Measurements from ENCODE around the gene RAB4B.
"Not testable (repeated sequence)": the region's sequence is repeated elsewhere in the genome, so short reads cannot be mapped to it uniquely, and the experiment has no call there.

The RAB4B gene

GRCh38 chr19:40777937-40778705 is at the start of gene RAB4B:
Gene RAB4B (plus strand): TSS chr19:40778247. CDS start chr19:40778376, 129 bp downstream.
- DNase-seq (ENCODE audit: low read depth), result peak; percentile 100

- not testable (repeated sequence) for DNase-seq (ENCODE audit: low read depth)
Measured at GRCh38 chr19:40730065-40730464, 48.0 kb upstream of the RAB4B start.

GRCh38 chr19:40732304-40732703 is 45.7 kb upstream of the RAB4B start:
- not testable (repeated sequence) for DNase-seq (ENCODE audit: low read depth)

GRCh38 chr19:40733149-40733548 is 44.9 kb upstream of the RAB4B start:
- DNase-seq (ENCODE audit: low read depth), result no peak

GRCh38 chr19:40735013-40735771 is 42.9 kb upstream of the RAB4B start:
- no peak for DNase-seq (ENCODE audit: low read depth)

- no peak for DNase-seq (ENCODE audit: low read depth)
Measured at GRCh38 chr19:40736661-40737060, 41.4 kb upstream of the RAB4B start.

GRCh38 chr19:40737102-40737644 is 40.9 kb upstream of the RAB4B start:
- no peak for DNase-seq (ENCODE audit: low read depth)

- no peak for DNase-seq (ENCODE audit: low read depth)
Measured at GRCh38 chr19:40739030-40739839, 38.8 kb upstream of the RAB4B start.

- DNase-seq (ENCODE audit: low read depth), result no peak
Measured at GRCh38 chr19:40739871-40740703, 38.0 kb upstream of the RAB4B start.

GRCh38 chr19:40740747-40741146 is 37.3 kb upstream of the RAB4B start:
- no peak for DNase-seq (ENCODE audit: low read depth)

- no peak for DNase-seq (ENCODE audit: low read depth)
Measured at GRCh38 chr19:40741527-40742390, 36.3 kb upstream of the RAB4B start.

- no peak for DNase-seq (ENCODE audit: low read depth)
Measured at GRCh38 chr19:40742477-40742876, 35.6 kb upstream of the RAB4B start.

- DNase-seq (ENCODE audit: low read depth), result no peak
Measured at GRCh38 chr19:40742886-40743285, 35.2 kb upstream of the RAB4B start.

- no peak for DNase-seq (ENCODE audit: low read depth)
Measured at GRCh38 chr19:40743926-40744325, 34.1 kb upstream of the RAB4B start.

GRCh38 chr19:40744554-40745401 is 33.3 kb upstream of the RAB4B start:
- no peak for DNase-seq (ENCODE audit: low read depth)

GRCh38 chr19:40745402-40745780 is 32.7 kb upstream of the RAB4B start:
- DNase-seq (ENCODE audit: low read depth), result no peak

- no peak for DNase-seq (ENCODE audit: low read depth)
Measured at GRCh38 chr19:40747536-40747935, 30.5 kb upstream of the RAB4B start.

- DNase-seq (ENCODE audit: low read depth), result peak; percentile 98
Measured at GRCh38 chr19:40750058-40750873, 27.8 kb upstream of the RAB4B start, which contains the start of gene ACTMAP. Gene ACTMAP (minus strand): TSS chr19:40750477. CDS start chr19:40749803, 674 bp downstream.
